NB4 (cell line): ENCODE measurements around the gene ALKBH3.

Experiments
- MYC ChIP-seq: IDR thresholded peaks from 2 replicates; pipeline ENCODE4 v1.6.1; 2011; ENCODE audit warnings: low read depth, low read length
- POLR2A ChIP-seq: IDR thresholded peaks from 2 replicates; pipeline ENCODE4 v1.6.1; 2011; ENCODE audit warnings: mild to moderate bottlenecking; ENCODE audit not compliant: insufficient read length; ENCODE audit errors: extremely low read depth
- TF ChIP-seq, protein P1 (sequence below): IDR thresholded peaks from one replicate; pipeline ENCODE4 v1.5.1; 2012; ENCODE audit warnings: low read depth, low read length
- TF ChIP-seq, protein P2 (sequence below): IDR thresholded peaks from 2 replicates; pipeline ENCODE4 v1.6.1; 2011; ENCODE audit warnings: low read depth, low read length

DNA sequence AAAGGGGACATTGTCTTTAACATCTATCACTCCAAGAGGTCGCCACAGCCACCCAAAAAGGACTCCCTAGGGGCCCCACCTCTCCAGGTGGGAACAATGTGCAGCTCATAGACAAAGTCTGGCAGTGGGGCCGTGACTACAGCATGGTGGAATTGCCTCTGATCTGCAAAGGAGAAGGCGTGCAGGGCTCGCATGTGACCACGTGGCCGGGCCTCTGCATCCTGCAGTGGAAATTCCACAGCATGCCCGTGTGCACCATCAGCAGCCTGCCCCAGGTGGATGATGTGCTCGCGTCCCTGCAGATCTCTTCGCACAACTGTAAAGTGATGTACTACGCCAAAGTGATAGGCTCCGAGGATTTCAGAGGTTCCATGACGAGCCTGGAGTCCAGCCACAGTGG is 18.5 kb downstream of the ALKBH3 start:
- TF ChIP-seq, protein P1, sequence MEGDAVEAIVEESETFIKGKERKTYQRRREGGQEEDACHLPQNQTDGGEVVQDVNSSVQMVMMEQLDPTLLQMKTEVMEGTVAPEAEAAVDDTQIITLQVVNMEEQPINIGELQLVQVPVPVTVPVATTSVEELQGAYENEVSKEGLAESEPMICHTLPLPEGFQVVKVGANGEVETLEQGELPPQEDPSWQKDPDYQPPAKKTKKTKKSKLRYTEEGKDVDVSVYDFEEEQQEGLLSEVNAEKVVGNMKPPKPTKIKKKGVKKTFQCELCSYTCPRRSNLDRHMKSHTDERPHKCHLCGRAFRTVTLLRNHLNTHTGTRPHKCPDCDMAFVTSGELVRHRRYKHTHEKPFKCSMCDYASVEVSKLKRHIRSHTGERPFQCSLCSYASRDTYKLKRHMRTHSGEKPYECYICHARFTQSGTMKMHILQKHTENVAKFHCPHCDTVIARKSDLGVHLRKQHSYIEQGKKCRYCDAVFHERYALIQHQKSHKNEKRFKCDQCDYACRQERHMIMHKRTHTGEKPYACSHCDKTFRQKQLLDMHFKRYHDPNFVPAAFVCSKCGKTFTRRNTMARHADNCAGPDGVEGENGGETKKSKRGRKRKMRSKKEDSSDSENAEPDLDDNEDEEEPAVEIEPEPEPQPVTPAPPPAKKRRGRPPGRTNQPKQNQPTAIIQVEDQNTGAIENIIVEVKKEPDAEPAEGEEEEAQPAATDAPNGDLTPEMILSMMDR, result no peak
- TF ChIP-seq, protein P2, sequence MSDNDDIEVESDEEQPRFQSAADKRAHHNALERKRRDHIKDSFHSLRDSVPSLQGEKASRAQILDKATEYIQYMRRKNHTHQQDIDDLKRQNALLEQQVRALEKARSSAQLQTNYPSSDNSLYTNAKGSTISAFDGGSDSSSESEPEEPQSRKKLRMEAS, result no peak
- no peak for TF ChIP-seq MYC
- TF ChIP-seq POLR2A, result no peak
